HepG2 (cell line): Measurements from ENCODE around the gene NDRG3. TPM values are rescaled to one million over a fixed set of nuclear protein-coding genes. Genes with fewer than 3 reads are reported as not detected.

Experiments used
- BCL3 ChIP-seq: sonication (generic); formaldehyde crosslinking; IDR thresholded peaks from 2 replicates; pipeline ENCODE4 v1.5.1; 2020; ENCODE audit warnings: mild to moderate bottlenecking, missing genetic modification reagents, moderate library complexity
- GATAD1 ChIP-seq: IDR thresholded peaks from 2 replicates; pipeline ENCODE4 v1.6.1; 2016; ENCODE audit warnings: missing genetic modification reagents, missing compliant biosample characterization
- GTF3A ChIP-seq: sonication (generic); formaldehyde crosslinking; conservative IDR thresholded peaks from 2 replicates; pipeline ENCODE4 v1.4.0; 2020; ENCODE audit warnings: mild to moderate bottlenecking, missing genetic modification reagents
- ISL2 ChIP-seq: sonication (generic); formaldehyde crosslinking; IDR thresholded peaks from 2 replicates; pipeline ENCODE4 v1.5.0; 2020; ENCODE audit warnings: missing genetic modification reagents
- KAT2B ChIP-seq: fragments of 150-350 bp; IDR thresholded peaks from 2 replicates; pipeline ENCODE4 v1.6.1; 2014; ENCODE audit warnings: low read depth, low read length, borderline replicate concordance
- MAF1 ChIP-seq: sonication (generic); formaldehyde crosslinking; IDR thresholded peaks from 2 replicates; pipeline ENCODE4 v1.5.0; 2020; ENCODE audit warnings: missing genetic modification reagents, borderline replicate concordance
- PRMT3 ChIP-seq: sonication (generic); formaldehyde crosslinking; IDR thresholded peaks from 2 replicates; pipeline ENCODE4 v1.8.1; 2022; ENCODE audit warnings: low read depth, mild to moderate bottlenecking, moderate library complexity, missing genetic modification reagents, borderline replicate concordance
- RARA ChIP-seq: IDR thresholded peaks from 2 replicates; pipeline ENCODE4 v1.6.1; 2016; ENCODE audit warnings: missing genetic modification reagents, missing compliant biosample characterization
- RELA ChIP-seq: sonication (generic); formaldehyde crosslinking; IDR thresholded peaks from 2 replicates; pipeline ENCODE4 v1.4.0; 2020; ENCODE audit warnings: missing genetic modification reagents
- TFDP2 ChIP-seq: sonication (generic); formaldehyde crosslinking; IDR thresholded peaks from 2 replicates; pipeline ENCODE4 v1.4.0; 2020; ENCODE audit warnings: missing genetic modification reagents
- THAP11 ChIP-seq: IDR thresholded peaks from 2 replicates; pipeline ENCODE4 v1.6.1; 2016; ENCODE audit warnings: missing biosample characterization, missing genetic modification reagents
- ZBTB10 ChIP-seq: sonication (generic); formaldehyde crosslinking; IDR thresholded peaks from 2 replicates; pipeline ENCODE4 v1.4.0; 2020; ENCODE audit warnings: missing genetic modification reagents, borderline replicate concordance
- ZNF546 ChIP-seq: sonication (generic); formaldehyde crosslinking; conservative IDR thresholded peaks from 2 replicates; pipeline ENCODE4 v1.8.1; 2023; ENCODE audit warnings: mild to moderate bottlenecking, missing genetic modification reagents
- ZNF841 ChIP-seq: sonication (generic); formaldehyde crosslinking; IDR thresholded peaks from 2 replicates; pipeline ENCODE4 v1.8.1; 2023; ENCODE audit warnings: missing genetic modification reagents, borderline replicate concordance
- polyA plus RNA-seq, 8 experiments: library from polyadenylated mRNA; depleted of rRNA in 3 of 8; stranded (reverse) in 7 of 8; unstranded in 1 of 8; fragments of >200 nt; fragmentation: Illumina TruSeq in 4 of 8; extraction: Trizol in 4 of 8; gene quantifications; 2 replicates each; pipeline versions ENCODE4 v1.2.1 to v1.2.3, GENCODE V29; 2011 to 2016; ENCODE audit warnings: low read depth in 4 of 8, missing spikeins in 1 of 8, mixed read lengths in 1 of 8; ENCODE audit not compliant: insufficient read depth in 1 of 8
- total RNA-seq, 5 experiments: library from RNA; depleted of rRNA; stranded (reverse); fragments of >200 nt; fragmentation: Illumina TruSeq; extraction: Trizol; gene quantifications; 2 replicates each; pipeline ENCODE4 v1.2.3, GENCODE V29; 2016; ENCODE audit warnings: low read depth in 1 of 5
- TF ChIP-seq, protein P1 (sequence below): sonication (generic); formaldehyde crosslinking; IDR thresholded peaks from 2 replicates; pipeline ENCODE4 v1.4.0; 2020; ENCODE audit warnings: mild to moderate bottlenecking, missing genetic modification reagents

Gene NDRG3
- total and polyA plus RNA-seq, 2 of the 13 experiments (the other 11 are each of a cell fraction or from before 2014, with no cell fraction given), result 36.0 to 40.5 TPM

- TF ChIP-seq, protein P1, sequence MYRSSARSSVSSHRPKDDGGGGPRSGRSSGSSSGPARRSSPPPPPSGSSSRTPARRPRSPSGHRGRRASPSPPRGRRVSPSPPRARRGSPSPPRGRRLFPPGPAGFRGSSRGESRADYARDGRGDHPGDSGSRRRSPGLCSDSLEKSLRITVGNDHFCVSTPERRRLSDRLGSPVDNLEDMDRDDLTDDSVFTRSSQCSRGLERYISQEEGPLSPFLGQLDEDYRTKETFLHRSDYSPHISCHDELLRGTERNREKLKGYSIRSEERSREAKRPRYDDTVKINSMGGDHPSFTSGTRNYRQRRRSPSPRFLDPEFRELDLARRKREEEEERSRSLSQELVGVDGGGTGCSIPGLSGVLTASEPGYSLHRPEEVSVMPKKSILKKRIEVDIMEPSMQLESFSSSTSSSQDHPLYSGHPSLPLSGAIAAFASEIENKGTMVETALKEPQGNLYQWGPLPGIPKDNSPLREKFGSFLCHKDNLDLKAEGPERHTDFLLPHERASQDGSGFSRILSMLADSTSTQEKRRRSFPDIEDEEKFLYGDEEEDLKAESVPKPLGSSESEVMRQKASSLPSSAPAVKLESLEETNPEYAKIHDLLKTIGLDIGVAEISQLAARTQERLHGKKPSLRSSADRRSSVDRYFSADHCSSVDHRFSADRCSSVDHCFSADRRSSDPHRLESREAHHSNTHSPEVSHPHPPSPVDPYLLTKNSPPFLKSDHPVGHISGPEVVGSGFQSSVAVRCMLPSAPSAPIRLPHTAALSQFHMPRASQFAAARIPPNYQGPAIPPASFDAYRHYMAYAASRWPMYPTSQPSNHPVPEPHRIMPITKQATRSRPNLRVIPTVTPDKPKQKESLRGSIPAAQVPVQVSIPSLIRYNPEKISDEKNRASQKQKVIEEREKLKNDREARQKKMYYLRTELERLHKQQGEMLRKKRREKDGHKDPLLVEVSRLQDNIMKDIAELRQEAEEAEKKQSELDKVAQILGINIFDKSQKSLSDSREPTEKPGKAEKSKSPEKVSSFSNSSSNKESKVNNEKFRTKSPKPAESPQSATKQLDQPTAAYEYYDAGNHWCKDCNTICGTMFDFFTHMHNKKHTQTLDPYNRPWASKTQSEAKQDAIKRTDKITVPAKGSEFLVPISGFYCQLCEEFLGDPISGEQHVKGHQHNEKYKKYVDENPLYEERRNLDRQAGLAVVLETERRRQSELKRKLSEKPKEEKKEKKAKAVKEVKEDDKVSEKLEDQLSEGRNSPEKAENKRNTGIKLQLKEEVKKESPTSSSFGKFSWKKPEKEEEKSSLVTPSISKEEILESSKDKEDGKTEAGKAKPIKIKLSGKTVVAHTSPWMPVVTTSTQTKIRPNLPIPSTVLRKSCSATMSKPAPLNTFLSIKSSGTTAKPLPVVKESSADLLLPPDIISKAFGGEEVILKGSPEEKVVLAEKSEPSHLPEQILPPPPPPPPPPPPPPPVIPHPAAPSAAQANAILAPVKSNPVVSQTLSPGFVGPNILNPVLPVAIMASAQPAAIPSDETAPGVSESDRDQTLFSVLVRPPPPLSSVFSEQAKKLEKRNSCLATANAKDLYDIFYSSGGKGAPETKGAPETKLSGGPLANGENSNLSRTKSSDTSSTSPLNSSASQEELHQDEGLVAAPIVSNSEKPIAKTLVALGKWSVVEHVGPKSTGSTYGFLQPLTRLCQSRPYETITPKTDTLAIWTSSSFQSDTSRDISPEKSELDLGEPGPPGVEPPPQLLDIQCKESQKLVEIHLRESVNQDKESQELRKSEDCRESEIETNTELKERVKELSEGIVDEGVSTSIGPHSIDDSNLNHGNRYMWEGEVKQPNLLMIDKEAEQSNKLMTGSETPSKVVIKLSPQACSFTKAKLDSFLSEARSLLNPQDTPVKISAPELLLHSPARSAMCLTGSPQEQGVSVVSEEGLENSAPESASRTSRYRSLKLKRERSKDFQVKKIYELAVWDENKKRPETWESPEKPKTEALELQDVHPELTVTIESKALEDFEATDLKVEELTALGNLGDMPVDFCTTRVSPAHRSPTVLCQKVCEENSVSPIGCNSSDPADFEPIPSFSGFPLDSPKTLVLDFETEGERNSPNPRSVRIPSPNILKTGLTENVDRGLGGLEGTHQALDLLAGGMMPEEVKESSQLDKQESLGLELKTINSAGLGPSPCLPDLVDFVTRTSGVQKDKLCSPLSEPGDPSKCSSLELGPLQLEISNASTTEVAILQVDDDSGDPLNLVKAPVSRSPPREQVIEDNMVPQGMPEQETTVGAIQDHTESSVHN (CRISPR knock-in tag), result peak; percentile 68; the same call in 1 of the 2 replicates
- TF ChIP-seq MAF1 (CRISPR knock-in tag) (no peak), ZBTB10 (CRISPR knock-in tag) (no peak; the same call in 1 of the 2 replicates), TFDP2 (CRISPR knock-in tag) (peak; percentile 34; the same call in 1 of the 2 replicates), RARA (peak; percentile 81), GATAD1 (CRISPR knock-in tag) (peak; percentile 49; the same call in 1 of the 2 replicates), GTF3A (CRISPR knock-in tag) (no peak), RELA (CRISPR knock-in tag) (no peak), ZNF841 (CRISPR knock-in tag) (no peak), BCL3 (peak; percentile 65), ISL2 (CRISPR knock-in tag) (no peak), PRMT3 (CRISPR knock-in tag) (peak; percentile 56; the same call in 1 of the 2 replicates), THAP11 (CRISPR knock-in tag) (0 out of 2 replicates have a peak, but pooled peaks have one; percentile 29), ZNF546 (CRISPR knock-in tag) (0 out of 2 replicates have a peak, but pooled peaks have one; percentile 77), KAT2B (no peak)
Measured at GRCh38 chr20:36632487-36633284, 113.2 kb downstream of the NDRG3 start (continued).
